ENCODE results near the gene CEP152.

GRCh38 chr15:48723969-48724368, 86.9 kb downstream of the CEP152 start:
- TF ChIP-seq, protein P1, sequence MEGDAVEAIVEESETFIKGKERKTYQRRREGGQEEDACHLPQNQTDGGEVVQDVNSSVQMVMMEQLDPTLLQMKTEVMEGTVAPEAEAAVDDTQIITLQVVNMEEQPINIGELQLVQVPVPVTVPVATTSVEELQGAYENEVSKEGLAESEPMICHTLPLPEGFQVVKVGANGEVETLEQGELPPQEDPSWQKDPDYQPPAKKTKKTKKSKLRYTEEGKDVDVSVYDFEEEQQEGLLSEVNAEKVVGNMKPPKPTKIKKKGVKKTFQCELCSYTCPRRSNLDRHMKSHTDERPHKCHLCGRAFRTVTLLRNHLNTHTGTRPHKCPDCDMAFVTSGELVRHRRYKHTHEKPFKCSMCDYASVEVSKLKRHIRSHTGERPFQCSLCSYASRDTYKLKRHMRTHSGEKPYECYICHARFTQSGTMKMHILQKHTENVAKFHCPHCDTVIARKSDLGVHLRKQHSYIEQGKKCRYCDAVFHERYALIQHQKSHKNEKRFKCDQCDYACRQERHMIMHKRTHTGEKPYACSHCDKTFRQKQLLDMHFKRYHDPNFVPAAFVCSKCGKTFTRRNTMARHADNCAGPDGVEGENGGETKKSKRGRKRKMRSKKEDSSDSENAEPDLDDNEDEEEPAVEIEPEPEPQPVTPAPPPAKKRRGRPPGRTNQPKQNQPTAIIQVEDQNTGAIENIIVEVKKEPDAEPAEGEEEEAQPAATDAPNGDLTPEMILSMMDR (IDR thresholded peaks at IDR 0.05), result no peak
- no peak for TF ChIP-seq POLR2A (IDR thresholded peaks at IDR 0.05)

All from right lobe of liver (tissue), 4 donors.